Measurements from ENCODE around the gene ANXA9. TPM values are rescaled to one million over a fixed set of nuclear protein-coding genes. Genes with fewer than 3 reads are reported as not detected.

Gene ANXA9
- total and polyA plus RNA-seq, 2 of the 4 experiments (the other 2 are of a cell fraction): 0.21 to 0.36 TPM

DNA sequence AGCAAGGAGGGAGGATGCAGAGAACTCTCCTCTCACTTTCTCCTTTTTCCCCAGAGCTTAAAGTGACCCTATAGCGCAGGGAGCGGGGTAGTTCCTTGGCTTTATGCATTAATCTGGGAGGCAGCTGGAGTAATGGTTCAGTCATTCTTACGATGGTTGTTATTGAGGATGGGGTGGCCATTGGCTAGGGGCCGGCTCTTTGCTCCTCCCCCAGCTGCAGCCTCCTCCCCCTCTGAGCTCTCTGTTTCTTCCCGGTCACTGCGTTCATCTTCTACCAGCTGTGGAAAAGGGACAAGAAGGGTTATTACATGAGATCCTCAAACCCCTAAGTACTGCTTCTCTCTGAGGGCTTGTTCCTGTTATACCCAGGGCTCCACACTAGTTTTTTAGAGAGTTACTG is 16.1 kb upstream of the ANXA9 start:
- Histone ChIP-seq H3K4me3 (ENCODE audit: insufficient read depth, low read depth, low read length) (no peak overlapping the region), H4K8ac (ENCODE audit: low read depth in 2 of 2, low read length in 2 of 2) (no peak overlapping the region), H4K20me1 (ENCODE audit: insufficient read depth, low read length) (peaks cover 52% of the 10 kb centered on the region), H3K9me3 (ENCODE audit: control insufficient read depth, insufficient read depth, low read length) (no peaks in the 10 kb centered on the region), H3K79me1 (ENCODE audit: low read depth in 1 of 2, low read length in 2 of 2) (peaks cover 28 to 62% of the 10 kb centered on the region in 2 experiments), H3K56ac (ENCODE audit: extremely low read depth, insufficient read depth, low read length) (no peak overlapping the region), H2BK20ac (ENCODE audit: low read depth, low read length) (no peak overlapping the region), H3K4me2 (ENCODE audit: low read depth, low read length) (no peak overlapping the region), H3K14ac (replicated peaks; ENCODE audit: low read depth, low read length) (no peak overlapping the region), H3K36me3 (ENCODE audit: control insufficient read depth, insufficient read depth, low read length) (peaks cover 71% of the 10 kb centered on the region), H2AK9ac (replicated peaks; ENCODE audit: low read depth, low read length, poor library complexity) (no peak overlapping the region), H2AFZ (replicated peaks; ENCODE audit: low read length, poor library complexity) (no peak overlapping the region), H3K27ac (ENCODE audit: insufficient read depth, low read length) (no peak overlapping the region), H2BK15ac (ENCODE audit: low read depth, low read length) (no peak overlapping the region), H3K23ac (ENCODE audit: low read depth, low read length) (no peak overlapping the region), H3K4me1 (ENCODE audit: control insufficient read depth, insufficient read depth, low read length) (peaks cover 9% of the 10 kb centered on the region), H3K4ac (ENCODE audit: low read depth, low read length) (no peak overlapping the region), H3K9me1 (ENCODE audit: insufficient read depth, low read length) (peaks cover 23% of the 10 kb centered on the region), H3K18ac (ENCODE audit: low read depth, low read length) (no peak overlapping the region), H4K5ac (ENCODE audit: low read depth, low read length) (no peak overlapping the region), H2AK5ac (ENCODE audit: low read depth, low read length) (no peak overlapping the region), H2BK5ac (ENCODE audit: low read depth, low read length, poor library complexity, severe bottlenecking) (no peak overlapping the region), H4K91ac (ENCODE audit: insufficient read depth, low read depth, low read length) (no peak overlapping the region), H3K27me3 (ENCODE audit: control insufficient read depth, insufficient read depth, low read length) (no peaks in the 10 kb centered on the region), H3K9ac (ENCODE audit: low read depth, low read length) (no peak overlapping the region), H2BK120ac (ENCODE audit: low read depth, low read length) (no peak overlapping the region)
- dilution Hi-C loops (cut with HindIII; ENCODE audit: low sequenced_read_pairs, unreplicated experiment) (no loop called here), intact Hi-C loops (cut with micrococcal nuclease) (no loop called here), in situ Hi-C loops (cut with MboI; ENCODE audit: low sequenced_read_pairs) (no loop called here)
- TF ChIP-seq MAZ (IDR thresholded peaks at IDR 0.05; ENCODE audit: borderline replicate concordance, low read depth, low read length) (no peak), CEBPB (IDR thresholded peaks at IDR 0.05; ENCODE audit: low read depth, low read length) (no peak), NFE2L2 (IDR thresholded peaks at IDR 0.05; ENCODE audit: low read depth, low read length) (no peak)
- TF ChIP-seq, protein P1, sequence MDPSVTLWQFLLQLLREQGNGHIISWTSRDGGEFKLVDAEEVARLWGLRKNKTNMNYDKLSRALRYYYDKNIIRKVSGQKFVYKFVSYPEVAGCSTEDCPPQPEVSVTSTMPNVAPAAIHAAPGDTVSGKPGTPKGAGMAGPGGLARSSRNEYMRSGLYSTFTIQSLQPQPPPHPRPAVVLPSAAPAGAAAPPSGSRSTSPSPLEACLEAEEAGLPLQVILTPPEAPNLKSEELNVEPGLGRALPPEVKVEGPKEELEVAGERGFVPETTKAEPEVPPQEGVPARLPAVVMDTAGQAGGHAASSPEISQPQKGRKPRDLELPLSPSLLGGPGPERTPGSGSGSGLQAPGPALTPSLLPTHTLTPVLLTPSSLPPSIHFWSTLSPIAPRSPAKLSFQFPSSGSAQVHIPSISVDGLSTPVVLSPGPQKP (IDR thresholded peaks at IDR 0.05; ENCODE audit: borderline replicate concordance, low read depth, low read length): no peak
- TF ChIP-seq, protein P2, sequence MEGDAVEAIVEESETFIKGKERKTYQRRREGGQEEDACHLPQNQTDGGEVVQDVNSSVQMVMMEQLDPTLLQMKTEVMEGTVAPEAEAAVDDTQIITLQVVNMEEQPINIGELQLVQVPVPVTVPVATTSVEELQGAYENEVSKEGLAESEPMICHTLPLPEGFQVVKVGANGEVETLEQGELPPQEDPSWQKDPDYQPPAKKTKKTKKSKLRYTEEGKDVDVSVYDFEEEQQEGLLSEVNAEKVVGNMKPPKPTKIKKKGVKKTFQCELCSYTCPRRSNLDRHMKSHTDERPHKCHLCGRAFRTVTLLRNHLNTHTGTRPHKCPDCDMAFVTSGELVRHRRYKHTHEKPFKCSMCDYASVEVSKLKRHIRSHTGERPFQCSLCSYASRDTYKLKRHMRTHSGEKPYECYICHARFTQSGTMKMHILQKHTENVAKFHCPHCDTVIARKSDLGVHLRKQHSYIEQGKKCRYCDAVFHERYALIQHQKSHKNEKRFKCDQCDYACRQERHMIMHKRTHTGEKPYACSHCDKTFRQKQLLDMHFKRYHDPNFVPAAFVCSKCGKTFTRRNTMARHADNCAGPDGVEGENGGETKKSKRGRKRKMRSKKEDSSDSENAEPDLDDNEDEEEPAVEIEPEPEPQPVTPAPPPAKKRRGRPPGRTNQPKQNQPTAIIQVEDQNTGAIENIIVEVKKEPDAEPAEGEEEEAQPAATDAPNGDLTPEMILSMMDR (conservative IDR thresholded peaks at IDR 0.05; ENCODE audit: low read depth, low read length): no peak
- TF ChIP-seq, protein P3, sequence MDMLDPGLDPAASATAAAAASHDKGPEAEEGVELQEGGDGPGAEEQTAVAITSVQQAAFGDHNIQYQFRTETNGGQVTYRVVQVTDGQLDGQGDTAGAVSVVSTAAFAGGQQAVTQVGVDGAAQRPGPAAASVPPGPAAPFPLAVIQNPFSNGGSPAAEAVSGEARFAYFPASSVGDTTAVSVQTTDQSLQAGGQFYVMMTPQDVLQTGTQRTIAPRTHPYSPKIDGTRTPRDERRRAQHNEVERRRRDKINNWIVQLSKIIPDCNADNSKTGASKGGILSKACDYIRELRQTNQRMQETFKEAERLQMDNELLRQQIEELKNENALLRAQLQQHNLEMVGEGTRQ (IDR thresholded peaks at IDR 0.05; ENCODE audit: low read depth, low read length): no peak
- ChIA-PET CTCF (interaction anchor here (1.3 kb wide), 1 partner anchor 13 kb away, joined by 3 read pairs; no protein-coding TSS in a partner anchor), POLR2A (ENCODE audit: unreplicated experiment) (no interaction called here)
- ATAC-seq (ENCODE audit: low read depth) (no peak), DNase-seq (no peak)
- WGBS, 2 experiments (ENCODE audit: extremely low coverage in 2 of 2, insufficient read length in 1 of 2): no CpG with 5 or more reads among the region's 6 CpGs
- TSS peak; percentile 85 for BruUV-seq (replicated peaks)

Measured in IMR-90 (cell line).